WTC11 (cell line): Measurements from ENCODE around the gene ABCA12. TPM values are rescaled to one million over a fixed set of nuclear protein-coding genes. Genes with fewer than 3 reads are reported as not detected.

Source experiments
- ATAC-seq: fragments of 200-7000 bp; cut with Tn5 transposase; 2 replicates; pipeline ENCODE4 v1.10.0; 2021; ENCODE audit warnings: mild to moderate bottlenecking, moderate library complexity
- CTCF ChIA-PET: fragments of 300-600 bp; sonication (Branson Sonifier 250); formaldehyde crosslinking; loops from one replicate; lab custom pipeline; 2021; ENCODE audit warnings: antibody characterized with exemption; lab: Charles Lee
- POLR2A ChIA-PET: fragments of 350-600 bp; sonication (Branson Sonifier 250); formaldehyde crosslinking; loops from one replicate; lab custom pipeline; 2021; ENCODE audit warnings: antibody characterized with exemption; lab: Charles Lee
- DNase-seq: peaks from one replicate; pipeline ENCODE4 v3.0.0; 2021; ENCODE audit warnings: low spot score
- H3K27ac Mint-ChIP-seq: 2 replicates; pipeline ENCODE4 v1.8.0; 2021; ENCODE audit warnings: mixed read lengths
- H3K27me3 Mint-ChIP-seq: 2 replicates; pipeline ENCODE4 v1.8.0; 2021; ENCODE audit warnings: low read depth, mild to moderate bottlenecking, moderate library complexity, mixed read lengths
- H3K36me3 Mint-ChIP-seq: 2 replicates; pipeline ENCODE4 v1.8.0; 2021; ENCODE audit warnings: mixed read lengths
- H3K4me1 Mint-ChIP-seq: 2 replicates; pipeline ENCODE4 v1.8.0; 2022; ENCODE audit warnings: mixed read lengths
- H3K4me3 Mint-ChIP-seq: 2 replicates; pipeline ENCODE4 v1.8.0; 2021; ENCODE audit warnings: mild to moderate bottlenecking, moderate library complexity, mixed read lengths
- H3K9me3 Mint-ChIP-seq: 2 replicates; pipeline ENCODE4 v1.8.0; 2021; ENCODE audit warnings: mixed read lengths
- AFF4 ChIP-seq: sonication (generic); formaldehyde crosslinking; IDR thresholded peaks from 2 replicates; pipeline ENCODE4 v1.8.1; 2023; ENCODE audit warnings: mild to moderate bottlenecking, missing genetic modification reagents, borderline replicate concordance
- ATF1 ChIP-seq: sonication (generic); formaldehyde crosslinking; IDR thresholded peaks from 2 replicates; pipeline ENCODE4 v1.8.1; 2023; ENCODE audit warnings: mild to moderate bottlenecking, moderate library complexity, missing genetic modification reagents
- CBFB ChIP-seq: sonication (generic); formaldehyde crosslinking; IDR thresholded peaks from 2 replicates; pipeline ENCODE4 v1.8.1; 2022; ENCODE audit warnings: mild to moderate bottlenecking, low read depth, missing genetic modification reagents
- CDX4 ChIP-seq: fragments of 250-450 bp; sonication (Bioruptor Pico); IDR thresholded peaks from 2 replicates; pipeline ENCODE4 v1.9.0; 2021; ENCODE audit warnings: moderate library complexity, mild to moderate bottlenecking, inconsistent platforms, borderline replicate concordance
- GRHL2 ChIP-seq: fragments of 250-450 bp; sonication (Bioruptor Pico); IDR thresholded peaks from 2 replicates; pipeline ENCODE4 v1.8.0; 2022; ENCODE audit warnings: mild to moderate bottlenecking, moderate library complexity; ENCODE audit not compliant: insufficient replicate concordance, severe bottlenecking
- KAT7 ChIP-seq: sonication (generic); formaldehyde crosslinking; IDR thresholded peaks from 2 replicates; pipeline ENCODE4 v1.8.1; 2023; ENCODE audit warnings: missing genetic modification reagents, mild to moderate bottlenecking, borderline replicate concordance
- NFE2L1 ChIP-seq: sonication (generic); formaldehyde crosslinking; IDR thresholded peaks from 2 replicates; pipeline ENCODE4 v1.8.1; 2023; ENCODE audit warnings: missing genetic modification reagents
- NR3C1 ChIP-seq: sonication (generic); formaldehyde crosslinking; conservative IDR thresholded peaks from 2 replicates; pipeline ENCODE4 v1.8.1; 2023; ENCODE audit warnings: low read depth, mild to moderate bottlenecking, missing genetic modification reagents
- PRRX2 ChIP-seq: fragments of 250-450 bp; sonication (Bioruptor Pico); IDR thresholded peaks from 2 replicates; pipeline ENCODE4 v1.8.0; 2021; ENCODE audit warnings: mild to moderate bottlenecking
- SOX15 ChIP-seq: fragments of 250-450 bp; sonication (Bioruptor Pico); IDR thresholded peaks from 2 replicates; pipeline ENCODE4 v1.9.0; 2021; ENCODE audit warnings: mild to moderate bottlenecking
- TEAD1 ChIP-seq: sonication (generic); formaldehyde crosslinking; IDR thresholded peaks from 2 replicates; pipeline ENCODE4 v1.8.0; 2022; ENCODE audit warnings: mild to moderate bottlenecking, missing genetic modification reagents
- ZBTB43 ChIP-seq: sonication (generic); formaldehyde crosslinking; IDR thresholded peaks from 2 replicates; pipeline ENCODE4 v1.8.1; 2023; ENCODE audit warnings: mild to moderate bottlenecking, missing genetic modification reagents
- ZNF121 ChIP-seq: sonication (generic); formaldehyde crosslinking; IDR thresholded peaks from 2 replicates; pipeline ENCODE4 v1.8.0; 2023; ENCODE audit warnings: missing genetic modification reagents
- ZNF219 ChIP-seq: sonication (generic); formaldehyde crosslinking; IDR thresholded peaks from 2 replicates; pipeline ENCODE4 v1.8.0; 2023; ENCODE audit warnings: missing genetic modification reagents, mild to moderate bottlenecking, borderline replicate concordance
- ZNF281 ChIP-seq: sonication (generic); formaldehyde crosslinking; IDR thresholded peaks from 2 replicates; pipeline ENCODE4 v1.8.0; 2023; ENCODE audit warnings: mild to moderate bottlenecking, missing genetic modification reagents
- total RNA-seq: library from RNA; stranded (reverse); gene quantifications from 3 replicates; pipeline ENCODE4 v1.2.3, GENCODE V29; 2021
- TF ChIP-seq, protein P1 (sequence below): sonication (generic); formaldehyde crosslinking; IDR thresholded peaks from 2 replicates; pipeline ENCODE4 v1.8.0; 2022; ENCODE audit warnings: mild to moderate bottlenecking, missing genetic modification reagents
- TF ChIP-seq, protein P2 (sequence below): fragments of 250-450 bp; sonication (Bioruptor Pico); IDR thresholded peaks from 2 replicates; pipeline ENCODE4 v1.8.0; 2021; ENCODE audit warnings: mild to moderate bottlenecking
- TF ChIP-seq, protein P3 (sequence below): sonication (generic); formaldehyde crosslinking; IDR thresholded peaks from 2 replicates; pipeline ENCODE4 v1.8.1; 2023; ENCODE audit warnings: mild to moderate bottlenecking, moderate library complexity, missing genetic modification reagents

The ABCA12 gene
- total RNA-seq, 1 experiment from 2014 or later: 0.04 TPM

- TF ChIP-seq PRRX2 (CRISPR knock-in tag) (no peak), SOX15 (CRISPR knock-in tag) (no peak), CBFB (CRISPR knock-in tag) (no peak), AFF4 (CRISPR knock-in tag) (no peak), CDX4 (CRISPR knock-in tag) (no peak), ATF1 (CRISPR knock-in tag) (no peak), GRHL2 (CRISPR knock-in tag) (no peak)
Measured at GRCh38 chr2:215055891-215056290, 82.5 kb downstream of the ABCA12 start (continued).

DNA sequence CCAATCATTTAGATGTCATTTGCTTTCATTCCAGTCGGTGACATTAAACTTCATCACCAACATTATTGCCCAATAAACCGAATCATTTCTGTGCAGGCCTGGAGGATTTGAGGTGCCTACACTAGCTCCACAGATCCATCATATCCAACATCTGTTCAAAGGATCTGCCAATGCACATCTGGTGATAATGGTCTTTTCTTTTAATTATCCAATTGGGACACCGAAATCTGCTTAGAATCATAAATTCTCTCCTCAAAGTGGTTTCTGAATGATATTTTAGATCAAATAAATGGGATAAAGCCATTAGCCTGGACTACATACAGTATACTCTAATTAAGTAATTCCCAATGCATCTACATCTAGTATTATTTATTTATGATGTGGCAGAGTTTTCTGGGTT lies 85.6 kb downstream of the ABCA12 start:
- Mint-ChIP-seq H3K27ac (no peak overlapping the region), H3K36me3 (no peaks in the 10 kb centered on the region), H3K4me3 (no peak overlapping the region), H3K27me3 (no peaks in the 10 kb centered on the region), H3K9me3 (peaks cover 7% of the 10 kb centered on the region), H3K4me1 (no peaks in the 10 kb centered on the region)
- no peak for DNase-seq
- TF ChIP-seq ZNF121 (CRISPR knock-in tag) (no peak), NFE2L1 (CRISPR knock-in tag) (no peak), ZNF281 (CRISPR knock-in tag) (no peak), KAT7 (CRISPR knock-in tag) (no peak)
- TF ChIP-seq, protein P1, sequence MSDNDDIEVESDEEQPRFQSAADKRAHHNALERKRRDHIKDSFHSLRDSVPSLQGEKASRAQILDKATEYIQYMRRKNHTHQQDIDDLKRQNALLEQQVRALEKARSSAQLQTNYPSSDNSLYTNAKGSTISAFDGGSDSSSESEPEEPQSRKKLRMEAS (CRISPR knock-in tag): no peak
- POLR2A ChIA-PET: no interaction called here
- ATAC-seq: no peak
- CTCF ChIA-PET: no interaction called here

- DNase-seq: no peak
Measured at GRCh38 chr2:215052404-215052803, 86.0 kb downstream of the ABCA12 start.

More at GRCh38 chr2:215052404-215052803, 86.0 kb downstream of the ABCA12 start:
- H3K36me3 Mint-ChIP-seq: no peaks in the 10 kb centered on the region
- ChIA-PET CTCF (no interaction called here), POLR2A (no interaction called here)
- H3K9me3 Mint-ChIP-seq: peaks cover 10% of the 10 kb centered on the region
- no peaks in the 10 kb centered on the region for H3K27me3 Mint-ChIP-seq
- TF ChIP-seq ZNF219 (CRISPR knock-in tag) (no peak), SOX15 (CRISPR knock-in tag) (no peak), TEAD1 (no peak), CBFB (CRISPR knock-in tag) (no peak), NR3C1 (CRISPR knock-in tag) (no peak), ZBTB43 (no peak)
- TF ChIP-seq, protein P2, sequence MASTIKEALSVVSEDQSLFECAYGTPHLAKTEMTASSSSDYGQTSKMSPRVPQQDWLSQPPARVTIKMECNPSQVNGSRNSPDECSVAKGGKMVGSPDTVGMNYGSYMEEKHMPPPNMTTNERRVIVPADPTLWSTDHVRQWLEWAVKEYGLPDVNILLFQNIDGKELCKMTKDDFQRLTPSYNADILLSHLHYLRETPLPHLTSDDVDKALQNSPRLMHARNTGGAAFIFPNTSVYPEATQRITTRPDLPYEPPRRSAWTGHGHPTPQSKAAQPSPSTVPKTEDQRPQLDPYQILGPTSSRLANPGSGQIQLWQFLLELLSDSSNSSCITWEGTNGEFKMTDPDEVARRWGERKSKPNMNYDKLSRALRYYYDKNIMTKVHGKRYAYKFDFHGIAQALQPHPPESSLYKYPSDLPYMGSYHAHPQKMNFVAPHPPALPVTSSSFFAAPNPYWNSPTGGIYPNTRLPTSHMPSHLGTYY (CRISPR knock-in tag): no peak
- TF ChIP-seq, protein P1 (CRISPR knock-in tag): no peak
- TF ChIP-seq, protein P3, sequence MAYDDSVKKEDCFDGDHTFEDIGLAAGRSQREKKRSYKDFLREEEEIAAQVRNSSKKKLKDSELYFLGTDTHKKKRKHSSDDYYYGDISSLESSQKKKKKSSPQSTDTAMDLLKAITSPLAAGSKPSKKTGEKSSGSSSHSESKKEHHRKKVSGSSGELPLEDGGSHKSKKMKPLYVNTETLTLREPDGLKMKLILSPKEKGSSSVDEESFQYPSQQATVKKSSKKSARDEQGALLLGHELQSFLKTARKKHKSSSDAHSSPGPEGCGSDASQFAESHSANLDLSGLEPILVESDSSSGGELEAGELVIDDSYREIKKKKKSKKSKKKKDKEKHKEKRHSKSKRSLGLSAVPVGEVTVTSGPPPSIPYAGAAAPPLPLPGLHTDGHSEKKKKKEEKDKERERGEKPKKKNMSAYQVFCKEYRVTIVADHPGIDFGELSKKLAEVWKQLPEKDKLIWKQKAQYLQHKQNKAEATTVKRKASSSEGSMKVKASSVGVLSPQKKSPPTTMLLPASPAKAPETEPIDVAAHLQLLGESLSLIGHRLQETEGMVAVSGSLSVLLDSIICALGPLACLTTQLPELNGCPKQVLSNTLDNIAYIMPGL (CRISPR knock-in tag): no peak
- TF ChIP-seq, all 79 proteins: peak for 0
- Mint-ChIP-seq H3K4me3 (no peak overlapping the region), H3K4me1 (no peaks in the 10 kb centered on the region), H3K27ac (no peak overlapping the region)
- no peak for ATAC-seq
